Measurements from ENCODE around the gene TCF7.

The TCF7 gene

DNA sequence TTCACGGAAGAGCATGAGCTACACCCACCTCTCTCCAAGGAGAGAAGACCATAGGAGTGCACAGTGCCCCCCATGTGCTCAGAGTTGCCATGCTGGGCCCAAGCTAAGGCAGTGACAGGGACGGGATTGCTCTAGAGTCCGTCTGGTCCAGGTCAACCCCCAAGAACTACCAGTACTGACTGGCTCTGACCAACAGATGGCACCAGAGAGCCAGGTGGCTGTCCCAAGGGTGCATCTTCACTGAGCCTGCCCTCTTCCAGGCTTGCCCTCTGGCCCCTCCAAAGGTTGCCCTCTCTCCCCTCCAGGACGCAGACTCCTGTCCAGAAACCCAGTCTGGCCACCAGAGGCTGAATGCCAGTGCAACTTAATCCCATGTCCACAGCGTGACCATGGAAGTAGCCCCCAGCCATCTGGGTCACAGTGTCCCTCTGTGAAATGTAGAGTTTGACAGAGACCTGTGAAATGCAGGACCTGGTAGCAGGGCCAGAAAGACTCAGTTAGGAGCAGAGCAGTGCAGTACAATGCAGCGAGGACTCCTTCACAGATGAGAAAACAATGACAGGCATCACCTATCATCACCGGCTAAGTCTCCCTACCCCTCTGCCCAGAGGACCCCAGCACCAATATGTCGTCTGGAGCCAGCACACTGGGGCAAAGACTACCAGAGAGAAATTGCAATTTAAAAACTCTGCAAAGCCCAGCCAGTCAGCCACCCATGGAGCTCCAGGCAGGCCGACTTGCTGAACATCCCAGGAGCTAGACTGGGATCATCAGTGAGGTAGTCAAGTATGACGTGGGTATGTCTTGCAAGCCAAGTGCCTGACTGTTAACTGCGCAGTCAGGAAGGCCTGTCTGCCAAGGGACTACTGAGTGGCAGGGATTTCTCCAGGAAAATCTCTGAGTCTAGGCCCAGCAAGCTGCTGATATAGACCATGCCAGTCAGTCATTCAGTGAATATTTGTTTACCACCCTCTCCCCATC, 70.0 kb downstream of the TCF7 start:
- DNase-seq = peak; percentile 81

DNA sequence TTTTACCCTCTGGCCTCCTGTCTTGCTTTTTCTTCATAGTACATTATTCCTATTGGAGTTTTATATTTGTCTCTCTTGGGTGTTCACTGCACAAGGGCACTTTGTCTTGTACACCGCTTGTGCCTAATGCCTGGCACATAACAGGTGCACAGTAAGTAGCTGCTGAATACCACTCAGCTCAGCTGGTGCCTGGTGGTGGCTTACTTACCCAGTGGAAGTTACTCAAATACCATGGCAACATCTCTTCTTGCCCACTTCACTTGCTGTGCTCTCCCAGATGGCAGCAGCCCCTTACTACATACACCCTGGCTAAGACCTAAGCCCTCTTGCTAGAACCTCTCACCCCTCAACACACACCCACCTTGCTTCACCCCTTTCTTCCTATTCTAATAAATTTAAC, 73.6 kb downstream of the TCF7 start:
- no peak for DNase-seq

DNA sequence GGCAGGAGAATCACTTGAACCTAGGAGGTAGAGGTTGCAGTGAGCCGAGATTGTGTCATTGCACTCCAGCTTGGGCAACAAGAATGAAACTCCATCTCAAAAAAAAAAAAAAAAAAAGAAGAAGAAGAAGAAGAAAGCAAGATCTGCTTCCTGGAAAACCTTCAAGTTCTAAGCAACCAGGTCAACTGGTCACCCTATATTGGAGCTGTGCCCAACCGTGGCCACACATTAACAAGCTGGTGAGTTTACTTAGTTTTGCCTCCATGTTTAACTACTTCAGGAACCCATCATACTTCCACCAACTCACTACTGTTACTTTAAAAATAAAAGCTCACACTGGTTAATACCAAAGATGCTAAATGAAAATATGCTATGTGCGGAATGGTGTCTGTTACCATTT, 74.5 kb downstream of the TCF7 start:
- no peak for DNase-seq

DNA sequence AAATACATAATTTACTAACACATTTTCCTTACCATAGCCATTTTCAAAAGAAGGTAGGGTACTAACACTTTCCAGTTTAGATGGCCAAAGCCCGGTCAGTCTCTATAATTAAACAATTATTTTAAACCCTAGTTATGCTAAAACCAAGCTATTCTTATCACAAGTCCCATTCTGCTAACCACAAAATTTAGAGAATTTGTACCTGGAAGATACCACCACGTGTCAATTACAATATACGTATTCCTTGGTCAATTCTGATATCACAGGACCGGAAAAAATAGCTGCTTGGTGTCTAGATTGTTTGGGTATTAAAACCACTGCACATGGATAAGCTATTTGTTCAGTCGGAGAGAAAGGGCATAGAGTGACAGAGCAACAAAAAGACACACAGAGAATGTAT, 81.2 kb downstream of the TCF7 start:
- peak; percentile 24 for DNase-seq
